Measurements from ENCODE around the gene PTPN11.
"Not testable (repeated sequence)": the region's sequence is repeated elsewhere in the genome, so short reads cannot be mapped to it uniquely, and the experiment has no call there.

DNA sequence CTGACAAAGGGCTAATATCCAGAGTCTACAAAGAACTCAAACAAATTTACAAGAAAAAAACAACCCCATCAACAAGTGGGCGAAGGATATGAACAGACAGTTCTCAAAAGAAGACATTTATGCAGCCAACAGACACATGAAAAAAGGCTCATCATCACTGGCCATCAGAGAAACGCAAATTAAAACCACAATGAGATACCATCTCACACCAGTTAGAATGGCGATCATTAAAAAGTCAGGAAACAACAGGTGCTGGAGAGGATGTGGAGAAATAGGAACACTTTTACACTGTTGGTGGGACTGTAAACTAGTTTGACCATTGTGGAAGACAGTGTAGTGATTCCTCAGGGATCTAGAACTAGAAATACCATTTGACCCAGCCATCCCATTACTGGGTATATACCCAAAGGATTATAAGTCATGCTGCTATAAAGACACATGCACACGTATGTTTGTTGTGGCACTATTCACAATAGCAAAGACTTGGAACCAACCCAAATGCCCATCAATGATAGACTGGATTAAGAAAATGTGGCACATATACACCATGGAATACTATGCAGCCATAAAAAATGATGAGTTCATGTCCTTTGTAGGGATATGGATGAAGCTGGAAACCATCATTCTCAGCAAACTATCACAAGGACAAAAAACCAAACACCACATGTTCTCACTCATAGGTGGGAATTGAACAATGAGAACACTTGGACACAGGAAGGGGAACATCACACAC lies 28.7 kb upstream of the PTPN11 start:
- TF ChIP-seq, protein P1, sequence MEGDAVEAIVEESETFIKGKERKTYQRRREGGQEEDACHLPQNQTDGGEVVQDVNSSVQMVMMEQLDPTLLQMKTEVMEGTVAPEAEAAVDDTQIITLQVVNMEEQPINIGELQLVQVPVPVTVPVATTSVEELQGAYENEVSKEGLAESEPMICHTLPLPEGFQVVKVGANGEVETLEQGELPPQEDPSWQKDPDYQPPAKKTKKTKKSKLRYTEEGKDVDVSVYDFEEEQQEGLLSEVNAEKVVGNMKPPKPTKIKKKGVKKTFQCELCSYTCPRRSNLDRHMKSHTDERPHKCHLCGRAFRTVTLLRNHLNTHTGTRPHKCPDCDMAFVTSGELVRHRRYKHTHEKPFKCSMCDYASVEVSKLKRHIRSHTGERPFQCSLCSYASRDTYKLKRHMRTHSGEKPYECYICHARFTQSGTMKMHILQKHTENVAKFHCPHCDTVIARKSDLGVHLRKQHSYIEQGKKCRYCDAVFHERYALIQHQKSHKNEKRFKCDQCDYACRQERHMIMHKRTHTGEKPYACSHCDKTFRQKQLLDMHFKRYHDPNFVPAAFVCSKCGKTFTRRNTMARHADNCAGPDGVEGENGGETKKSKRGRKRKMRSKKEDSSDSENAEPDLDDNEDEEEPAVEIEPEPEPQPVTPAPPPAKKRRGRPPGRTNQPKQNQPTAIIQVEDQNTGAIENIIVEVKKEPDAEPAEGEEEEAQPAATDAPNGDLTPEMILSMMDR (conservative IDR thresholded peaks at IDR 0.05 in 1 of 2, IDR thresholded peaks at IDR 0.05 in 1 of 2; ENCODE audit: low read depth in 1 of 2, low read length in 2 of 2), result not testable (repeated sequence)
- TF ChIP-seq EZH2 (IDR thresholded peaks at IDR 0.05; ENCODE audit: low read length, missing control alignments), result not testable (repeated sequence)

Measured in fibroblast of lung (primary cell).